CD8-positive, alpha-beta memory T cell (primary cell): ENCODE measurements around the gene GPATCH4. TPM values are rescaled to one million over a fixed set of nuclear protein-coding genes. Genes with fewer than 3 reads are reported as not detected.

Experiments
- CTCF ChIA-PET: fragments of 350-600 bp; sonication (Branson Sonifier 250); formaldehyde crosslinking; loops from one replicate; lab custom pipeline; 2021; ENCODE audit warnings: antibody characterized with exemption; lab: Charles Lee
- POLR2A ChIA-PET: fragments of 350-600 bp; sonication (Branson Sonifier 250); formaldehyde crosslinking; loops from one replicate; lab custom pipeline; 2021; ENCODE audit warnings: antibody characterized with exemption; lab: Charles Lee
- DNase-seq, 5 donors: peaks; one replicate each; pipeline versions ENCODE4 v3.0.0 to v3.0.0-alpha.2; 2020 to 2022; ENCODE audit warnings: mixed read lengths in 1 of 5
- H3K27ac ChIP-seq: one replicate; pipeline ENCODE4 v1.7.0; 2013; ENCODE audit warnings: low read depth, mild to moderate bottlenecking, low read length, moderate library complexity
- H3K27me3 ChIP-seq: 2 replicates; pipeline ENCODE4 v1.7.0; 2013; ENCODE audit warnings: low read length, mild to moderate bottlenecking; ENCODE audit not compliant: insufficient read depth, poor library complexity, severe bottlenecking
- H3K36me3 ChIP-seq: 2 replicates; pipeline ENCODE4 v1.7.0; 2013; ENCODE audit warnings: mild to moderate bottlenecking, low read length, moderate library complexity; ENCODE audit not compliant: insufficient read depth
- H3K4me1 ChIP-seq: 2 replicates; pipeline ENCODE4 v1.7.0; 2013; ENCODE audit warnings: mild to moderate bottlenecking, low read length, moderate library complexity; ENCODE audit not compliant: insufficient read depth
- H3K4me3 ChIP-seq: 2 replicates; pipeline ENCODE4 v1.7.0; 2013; ENCODE audit warnings: mild to moderate bottlenecking, low read length
- H3K9me3 ChIP-seq: 2 replicates; pipeline ENCODE4 v1.7.0; 2013; ENCODE audit warnings: mild to moderate bottlenecking, low read length
- H3K27ac Mint-ChIP-seq, 8 donors: one replicate each; pipeline ENCODE4 v1.8.0; 2020 to 2021; ENCODE audit warnings: mixed read lengths in 8 of 8, mild to moderate bottlenecking in 6 of 8, inconsistent platforms in 3 of 8, moderate library complexity in 3 of 8
- H3K27me3 Mint-ChIP-seq, 2 donors: one replicate each; pipeline ENCODE4 v1.8.0; 2020 to 2021; ENCODE audit warnings: mixed read lengths in 2 of 2, mild to moderate bottlenecking in 1 of 2, moderate library complexity in 1 of 2
- H3K36me3 Mint-ChIP-seq, 3 donors: one replicate each; pipeline ENCODE4 v1.8.0; 2020 to 2021; ENCODE audit warnings: mixed read lengths in 3 of 3, inconsistent platforms in 1 of 3, mild to moderate bottlenecking in 1 of 3
- H3K4me1 Mint-ChIP-seq, 3 donors: one replicate each; pipeline ENCODE4 v1.8.0; 2020 to 2021; ENCODE audit warnings: mixed read lengths in 3 of 3, inconsistent platforms in 1 of 3, mild to moderate bottlenecking in 1 of 3
- H3K4me3 Mint-ChIP-seq, 7 donors: one replicate each; pipeline ENCODE4 v1.8.0; 2020 to 2021; ENCODE audit warnings: mixed read lengths in 7 of 7, mild to moderate bottlenecking in 6 of 7, moderate library complexity in 4 of 7, inconsistent platforms in 2 of 7
- H3K9me3 Mint-ChIP-seq, 5 donors: one replicate each; pipeline ENCODE4 v1.8.0; 2020 to 2022; ENCODE audit warnings: mixed read lengths in 5 of 5, mild to moderate bottlenecking in 3 of 5, moderate library complexity in 2 of 5, inconsistent platforms in 1 of 5
- polyA plus RNA-seq: library from polyadenylated mRNA; unstranded; fragments of 300-500 nt; fragmentation: Illumina TruSeq; gene quantifications from one replicate; pipeline ENCODE4 v1.2.3, GENCODE V29; 2021
- total RNA-seq, 2 experiments: library from RNA; stranded (reverse); gene quantifications; one replicate each; pipeline ENCODE4 v1.2.3, GENCODE V29; 2021

Gene GPATCH4
- total and polyA plus RNA-seq, 3 experiments from 2014 or later, result 58.7 to 131 (median 123) TPM

DNA sequence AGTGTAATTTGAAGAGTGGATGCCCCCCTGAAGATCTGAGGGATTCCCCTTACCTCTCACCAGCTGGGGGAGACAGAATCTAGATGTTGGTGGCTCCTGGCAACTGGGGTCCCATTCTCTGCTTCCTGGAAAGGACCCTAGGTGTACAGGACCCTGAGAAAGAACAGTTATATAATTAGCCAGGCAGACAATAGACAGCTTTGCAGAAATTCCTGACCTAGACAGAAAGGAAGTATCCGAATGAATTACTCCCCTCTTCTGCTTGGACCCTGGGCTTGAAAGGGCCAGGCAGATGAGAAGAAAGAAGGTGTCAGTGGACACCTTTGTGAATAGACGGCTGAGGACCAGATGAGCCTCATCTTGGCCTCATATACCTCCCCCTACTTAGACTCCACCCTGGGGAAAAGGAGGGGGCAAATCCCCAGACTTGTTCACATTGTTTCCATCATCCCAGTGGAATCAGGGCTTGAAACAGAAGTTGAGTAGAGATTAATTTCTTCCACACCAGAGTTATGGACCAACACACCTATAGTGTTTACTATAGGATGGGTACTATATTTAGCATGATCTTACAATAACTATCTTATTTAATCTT, 27.1 kb downstream of the GPATCH4 start:
- H3K4me1 Mint-ChIP-seq, result peaks cover 8 to 15% (median 13%) of the 10 kb centered on the region in 3 donors

DNA sequence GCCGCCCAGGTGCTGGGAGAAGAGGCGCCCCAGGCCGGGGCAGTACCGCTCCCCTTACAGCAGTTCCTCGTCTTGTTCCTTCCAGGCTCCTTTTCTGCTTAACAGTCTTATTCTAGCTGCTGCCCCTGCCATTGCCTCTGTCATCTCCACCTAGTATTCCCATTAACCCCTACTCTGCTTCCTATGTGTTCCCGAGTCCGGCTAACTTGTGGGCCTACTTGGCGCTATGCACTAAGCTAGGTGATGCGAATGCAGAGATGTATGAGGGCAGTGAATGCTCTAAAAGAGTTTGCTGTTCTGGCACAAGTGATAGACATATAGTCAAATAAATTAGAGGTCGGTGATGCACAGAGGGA, 28.6 kb downstream of the GPATCH4 start:
- H3K36me3 ChIP-seq, result no peaks in the 10 kb centered on the region
- Mint-ChIP-seq H3K4me1 (peaks cover 8 to 15% (median 13%) of the 10 kb centered on the region in 3 donors), H3K36me3 (no peaks in the 10 kb centered on the region), H3K27ac (peak overlapping the region in 2 of 8 donors; percentile 26 to 59), H3K4me3 (peak overlapping the region in 6 of 7 donors; percentile 61 to 88 (median 74)), H3K27me3 (peaks cover 17 to 42% of the 10 kb centered on the region in 2 donors), H3K9me3 (no peaks in the 10 kb centered on the region)
- no peak for DNase-seq
- H3K4me3 ChIP-seq, result no peak overlapping the region
- ChIA-PET POLR2A (no interaction called here), CTCF (interaction anchor here (1.0 to 1.6 kb wide), 2 partner anchors 36 to 92 kb away, joined by 3 to 5 read pairs; no protein-coding TSS in a partner anchor)
- peaks cover 13% of the 10 kb centered on the region for H3K27me3 ChIP-seq
- no peak overlapping the region for H3K27ac ChIP-seq
- H3K9me3 ChIP-seq, result no peaks in the 10 kb centered on the region
- peaks cover 6% of the 10 kb centered on the region for H3K4me1 ChIP-seq

More for the DNA sequence above, 27.1 kb downstream of the GPATCH4 start:
- Histone ChIP-seq H3K36me3 (no peaks in the 10 kb centered on the region), H3K4me1 (peaks cover 6% of the 10 kb centered on the region), H3K9me3 (no peaks in the 10 kb centered on the region), H3K4me3 (no peak overlapping the region), H3K27me3 (peaks cover 13% of the 10 kb centered on the region), H3K27ac (no peak overlapping the region)
- H3K9me3 Mint-ChIP-seq, result no peaks in the 10 kb centered on the region
- DNase-seq, result no peak
- H3K27me3 Mint-ChIP-seq, result peaks cover 18 to 42% of the 10 kb centered on the region in 2 donors
- peak overlapping the region in 1 of 8 donors; percentile 14 for H3K27ac Mint-ChIP-seq
- H3K4me3 Mint-ChIP-seq, result no peak overlapping the region
- ChIA-PET POLR2A (no interaction called here), CTCF (interaction anchor here (1.3 kb wide), 1 partner anchor 35 kb away, joined by 3 read pairs; no protein-coding TSS in a partner anchor)
- H3K36me3 Mint-ChIP-seq, result no peaks in the 10 kb centered on the region

DNA sequence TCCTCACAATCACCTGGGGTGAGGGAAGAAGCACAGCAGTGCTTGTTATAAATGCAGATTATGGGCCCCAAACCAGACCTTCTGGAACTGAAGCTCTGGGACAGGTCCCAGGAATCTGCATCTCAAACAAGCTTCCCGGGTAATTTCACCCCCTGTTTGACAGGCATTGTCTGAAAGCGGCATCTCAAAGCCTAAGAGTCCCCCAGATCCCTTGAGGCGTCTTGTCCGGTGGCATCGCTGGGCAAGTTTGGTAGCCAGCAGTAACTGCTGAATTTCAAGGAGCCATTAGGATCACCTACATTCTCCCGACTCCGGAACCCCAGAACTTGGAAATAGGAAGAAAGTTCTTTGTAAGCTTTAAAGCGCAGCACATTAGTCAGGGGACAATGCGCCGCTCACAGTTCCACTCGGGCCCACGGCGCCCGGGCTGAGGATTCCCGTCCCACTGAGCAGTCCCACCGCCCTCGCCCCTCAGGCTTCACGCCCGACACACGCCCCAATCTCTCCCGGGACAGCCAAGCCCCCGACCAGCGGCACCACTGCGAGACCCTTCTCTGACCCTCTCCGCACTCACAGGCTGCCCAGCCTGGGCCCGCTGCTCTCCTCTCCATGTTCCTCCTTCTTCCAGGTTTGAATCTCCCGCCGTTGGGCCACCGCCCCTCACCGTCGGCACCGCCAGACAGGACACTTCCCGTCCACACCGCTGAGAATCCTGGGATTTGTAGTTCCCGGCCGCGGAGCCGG, 29.2 kb downstream of the GPATCH4 start, which contains the start of gene IQGAP3:
IQGAP3 (minus strand) TSS at position 647 of the 744 bp plus-strand sequence; CDS start at position 611, 36 bp downstream.
- Histone ChIP-seq H3K4me3 (peak within 1 kb of the TSS; percentile 26), H3K36me3 (no peaks in the 10 kb centered on the region), H3K27ac (peak within 1 kb of the TSS; percentile 55), H3K27me3 (peaks cover 13% of the 10 kb centered on the region), H3K4me1 (peaks cover 6% of the 10 kb centered on the region), H3K9me3 (no peaks in the 10 kb centered on the region)
- ChIA-PET CTCF (interaction anchor here (1.1 to 1.7 kb wide), 4 partner anchors 10 to 187 kb away, joined by 3 to 5 read pairs (median 4); no protein-coding TSS in a partner anchor), POLR2A (no interaction called here)
- peak within 1 kb of the TSS in 5 of 8 donors; percentile 26 to 59 (median 37) for H3K27ac Mint-ChIP-seq
- peaks cover 8 to 15% (median 13%) of the 10 kb centered on the region in 3 donors for H3K4me1 Mint-ChIP-seq
- H3K36me3 Mint-ChIP-seq, result no peaks in the 10 kb centered on the region
- H3K9me3 Mint-ChIP-seq, result no peaks in the 10 kb centered on the region
- H3K27me3 Mint-ChIP-seq, result peaks cover 17 to 42% of the 10 kb centered on the region in 2 donors
- DNase-seq, result peak; percentile 47 to 81 (median 62)
- peak within 1 kb of the TSS in 6 of 7 donors; percentile 61 to 88 (median 74) for H3K4me3 Mint-ChIP-seq

DNA sequence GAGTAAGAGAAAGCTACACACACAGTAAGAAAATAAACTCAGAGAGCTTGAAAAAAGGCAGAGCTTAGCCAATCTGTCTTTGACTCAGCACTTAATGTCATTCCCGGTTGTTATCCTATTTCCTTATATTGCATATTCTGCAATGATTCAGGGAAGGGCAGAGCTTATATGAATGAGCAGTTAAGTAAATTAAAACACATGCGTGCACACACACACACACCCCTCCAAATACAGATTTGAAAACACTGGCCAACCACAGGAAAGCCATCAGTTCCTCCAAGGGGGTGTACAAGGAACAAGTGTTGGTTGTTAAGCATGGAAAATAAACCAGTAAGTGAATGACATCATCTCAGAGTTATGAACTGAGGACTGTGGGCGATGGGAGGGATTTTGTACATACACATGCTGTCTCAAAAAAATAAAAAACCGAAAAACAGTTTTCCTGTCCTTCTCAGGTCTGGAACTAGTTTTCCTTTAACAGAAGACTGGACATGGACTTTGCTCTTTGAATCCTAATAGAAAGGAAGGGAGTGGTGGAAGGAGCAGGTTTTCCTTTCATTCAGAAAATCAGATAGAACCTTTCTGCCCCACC, 29.9 kb downstream of the GPATCH4 start:
- ChIA-PET POLR2A (no interaction called here), CTCF (interaction anchor here (0.9 to 1.7 kb wide), 4 partner anchors 8 to 186 kb away, joined by 3 to 4 read pairs (median 4); partner anchors contain the start of gene TTC24)
- Mint-ChIP-seq H3K27ac (no peak overlapping the region), H3K36me3 (no peaks in the 10 kb centered on the region), H3K4me3 (peak overlapping the region in 1 of 7 donors; percentile 16), H3K9me3 (no peaks in the 10 kb centered on the region), H3K4me1 (peaks cover 8 to 15% (median 13%) of the 10 kb centered on the region in 3 donors), H3K27me3 (peaks cover 17 to 42% of the 10 kb centered on the region in 2 donors)
- peak overlapping the region; percentile 55 for H3K27ac ChIP-seq
- H3K36me3 ChIP-seq, result no peaks in the 10 kb centered on the region
- H3K27me3 ChIP-seq, result peaks cover 13% of the 10 kb centered on the region
- H3K9me3 ChIP-seq, result no peaks in the 10 kb centered on the region
- no peak overlapping the region for H3K4me3 ChIP-seq
- peaks cover 6% of the 10 kb centered on the region for H3K4me1 ChIP-seq
- DNase-seq, result no peak

DNA sequence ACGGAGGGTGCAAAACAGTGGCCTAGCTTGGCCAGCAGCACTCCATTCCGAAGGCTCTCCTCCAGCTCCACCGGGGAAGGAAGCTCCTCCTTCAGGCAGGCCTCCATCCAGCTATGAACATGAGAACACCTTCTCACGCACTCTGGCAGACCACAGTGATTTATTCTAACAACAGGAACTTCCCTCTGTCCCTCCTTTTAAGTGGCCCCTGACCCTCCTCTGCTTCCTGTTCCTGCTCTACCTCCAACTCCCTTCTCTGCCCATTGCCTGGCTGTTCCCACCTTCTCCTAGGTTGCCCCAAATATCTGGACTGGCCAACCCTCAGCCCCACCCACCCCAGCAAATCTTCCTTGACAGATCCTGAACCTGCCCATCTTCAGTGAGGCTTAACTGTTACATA, 34.8 kb downstream of the GPATCH4 start:
- no peak overlapping the region for H3K4me3 Mint-ChIP-seq
- no peak for DNase-seq
- no peak overlapping the region for H3K27ac ChIP-seq
- no peaks in the 10 kb centered on the region for H3K27me3 ChIP-seq
- H3K9me3 ChIP-seq, result no peaks in the 10 kb centered on the region
- H3K4me1 ChIP-seq, result no peaks in the 10 kb centered on the region
- no peak overlapping the region for H3K27ac Mint-ChIP-seq
- H3K36me3 Mint-ChIP-seq, result no peaks in the 10 kb centered on the region
- ChIA-PET POLR2A (no interaction called here), CTCF (interaction anchor here (1.0 kb wide), 1 partner anchor 12 kb away, joined by 3 read pairs; no protein-coding TSS in a partner anchor)
- no peaks in the 10 kb centered on the region for H3K36me3 ChIP-seq
- peaks cover 5 to 9% of the 10 kb centered on the region in 2 donors for H3K27me3 Mint-ChIP-seq
- H3K4me1 Mint-ChIP-seq, result peaks cover 0 to 3% (median 0%) of the 10 kb centered on the region in 3 donors
- no peaks in the 10 kb centered on the region for H3K9me3 Mint-ChIP-seq
- H3K4me3 ChIP-seq, result no peak overlapping the region

DNA sequence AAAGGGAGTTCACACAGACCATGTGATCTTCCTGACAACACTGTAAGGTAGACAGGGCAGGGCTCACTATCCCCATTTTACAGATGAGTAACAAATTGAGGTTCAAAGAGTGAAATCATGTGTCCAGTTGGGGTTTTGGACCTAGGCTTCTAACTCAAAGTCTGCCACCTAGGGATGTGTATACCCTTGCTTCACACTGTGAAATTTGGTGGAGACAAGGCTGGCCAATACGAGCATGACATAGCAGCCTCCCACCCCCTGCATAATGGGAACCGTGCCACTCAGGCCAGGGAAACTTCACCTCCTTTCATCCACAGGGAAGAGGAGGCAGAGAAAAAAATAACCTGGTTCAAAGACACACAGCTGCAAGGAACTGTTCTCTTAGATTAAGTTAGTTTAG, 35.8 kb downstream of the GPATCH4 start:
- no peak for DNase-seq
- H3K36me3 ChIP-seq, result no peaks in the 10 kb centered on the region
- POLR2A ChIA-PET, result no interaction called here
- no peak overlapping the region for H3K27ac ChIP-seq
- Mint-ChIP-seq H3K9me3 (no peaks in the 10 kb centered on the region), H3K4me1 (no peaks in the 10 kb centered on the region), H3K27ac (peak overlapping the region in 1 of 8 donors; percentile 37), H3K4me3 (no peak overlapping the region), H3K27me3 (no peaks in the 10 kb centered on the region), H3K36me3 (no peaks in the 10 kb centered on the region)
- H3K9me3 ChIP-seq, result no peaks in the 10 kb centered on the region
- no peaks in the 10 kb centered on the region for H3K27me3 ChIP-seq
- no peak overlapping the region for H3K4me3 ChIP-seq
- CTCF ChIA-PET, result no interaction called here
- no peaks in the 10 kb centered on the region for H3K4me1 ChIP-seq

DNA sequence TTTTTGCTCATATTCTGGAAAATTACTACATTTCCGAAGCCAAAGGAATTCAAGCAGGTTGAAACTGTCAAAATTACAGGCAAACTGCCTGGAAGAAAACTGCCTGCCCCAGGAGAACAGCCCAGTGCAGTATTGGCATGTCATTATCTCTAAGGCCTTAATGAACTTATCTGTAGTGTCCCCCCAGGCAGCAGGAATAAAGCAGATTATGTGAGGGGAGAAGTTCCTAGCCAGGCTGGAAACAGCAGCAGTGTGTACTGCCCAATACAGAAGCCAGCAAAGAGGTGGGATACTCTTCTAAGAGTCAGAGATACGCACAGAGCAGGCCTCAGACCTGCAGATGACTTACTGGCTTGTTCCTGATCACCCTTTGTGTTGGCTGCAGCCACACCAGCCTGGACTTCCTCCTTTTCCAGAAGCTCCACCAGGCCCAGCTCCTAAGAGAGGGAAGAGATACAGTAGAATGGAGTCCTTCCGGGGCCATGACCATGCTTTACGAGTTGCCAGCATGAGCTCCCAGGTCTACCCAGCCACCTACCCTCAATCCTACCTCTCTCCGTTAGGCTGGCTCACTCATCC, 40.6 kb downstream of the GPATCH4 start:
- H3K27me3 Mint-ChIP-seq, result no peaks in the 10 kb centered on the region
- H3K4me1 Mint-ChIP-seq, result no peaks in the 10 kb centered on the region
- no peak overlapping the region for H3K4me3 Mint-ChIP-seq
- H3K9me3 ChIP-seq, result no peaks in the 10 kb centered on the region
- no peaks in the 10 kb centered on the region for H3K36me3 ChIP-seq
- H3K27ac ChIP-seq, result no peak overlapping the region
- ChIA-PET POLR2A (interaction anchor here (0.9 kb wide), 1 partner anchor 56 kb away, joined by 3 read pairs; no protein-coding TSS in a partner anchor), CTCF (no interaction called here)
- H3K9me3 Mint-ChIP-seq, result no peaks in the 10 kb centered on the region
- H3K4me3 ChIP-seq, result no peak overlapping the region
- H3K27me3 ChIP-seq, result no peaks in the 10 kb centered on the region
- no peaks in the 10 kb centered on the region for H3K4me1 ChIP-seq
- DNase-seq, result no peak
- no peaks in the 10 kb centered on the region for H3K36me3 Mint-ChIP-seq
- H3K27ac Mint-ChIP-seq, result no peak overlapping the region
